ENCODE results near the gene UBXN2A.

DNA sequence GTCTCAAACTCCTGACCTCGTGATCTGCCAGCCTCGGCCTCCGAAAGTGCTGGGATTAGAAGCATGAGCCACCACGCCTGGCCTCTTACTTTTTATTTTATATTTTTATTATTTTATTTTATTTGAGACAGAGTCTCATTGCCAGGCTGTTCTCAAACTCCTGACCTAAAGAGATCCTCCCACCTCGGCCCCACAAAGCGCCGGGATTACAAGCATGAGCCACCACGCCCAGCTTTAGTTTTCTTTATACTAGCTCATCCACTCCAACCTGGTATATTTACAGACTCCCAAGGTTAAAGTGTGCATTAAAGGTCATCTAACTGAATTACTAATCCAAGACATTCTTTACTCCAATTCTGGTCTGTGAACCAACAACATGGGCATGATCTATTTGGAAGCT, 40.1 kb upstream of the UBXN2A start:
- TF ChIP-seq TAF1 (IDR thresholded peaks at IDR 0.05; ENCODE audit: low read depth), result no peak
- no peak for TF ChIP-seq CREB1 (IDR thresholded peaks at IDR 0.05; ENCODE audit: low read depth)
- TF ChIP-seq TEAD4 (IDR thresholded peaks at IDR 0.05), result no peak
- TF ChIP-seq CEBPB (IDR thresholded peaks at IDR 0.05), result no peak
- no peak for TF ChIP-seq FOXM1 (IDR thresholded peaks at IDR 0.05; ENCODE audit: borderline replicate concordance, low read depth)
